Right atrium auricular region (tissue), 2 donors: ENCODE measurements around the gene ATOX1. TPM values are rescaled to one million over a fixed set of nuclear protein-coding genes. Genes with fewer than 3 reads are reported as not detected.
"Not testable (repeated sequence)": the region's sequence is repeated elsewhere in the genome, so short reads cannot be mapped to it uniquely, and the experiment has no call there.

Experiments
- DNase-seq: peaks from one replicate; pipeline ENCODE4 v3.0.0-alpha.2; 2019; ENCODE audit warnings: low spot score
- H3K27ac ChIP-seq, 2 donors: fragments of 200-600 bp; sonication (generic); 1 replicate in 1 of 2; 2 replicates in 1 of 2; pipeline ENCODE4 v1.5.1; 2016 to 2019
- H3K27me3 ChIP-seq, 2 donors: fragments of 200-600 bp; sonication (generic); one replicate each; pipeline versions ENCODE4 v1.5.1 to v1.6.0; 2017 to 2019
- H3K36me3 ChIP-seq: fragments of 200-600 bp; sonication (generic); one replicate; pipeline ENCODE4 v1.5.1; 2016
- H3K4me1 ChIP-seq, 2 donors: fragments of 200-600 bp; sonication (generic); one replicate each; pipeline versions ENCODE4 v1.5.1 to v1.6.0; 2017 to 2019
- H3K4me3 ChIP-seq, 2 donors: fragments of 200-600 bp; sonication (generic); 1 replicate in 1 of 2; 2 replicates in 1 of 2; pipeline ENCODE4 v1.5.1; 2017 to 2019; ENCODE audit warnings: mild to moderate bottlenecking in 1 of 2, moderate library complexity in 1 of 2
- H3K9me3 ChIP-seq, 2 donors: fragments of 200-600 bp; sonication (generic); one replicate each; pipeline ENCODE4 v1.5.1; 2019
- total RNA-seq, 2 donors: library from RNA; depleted of rRNA; stranded (reverse); fragments of >200 nt; gene quantifications; one replicate each; pipeline ENCODE4 v1.1.0, GENCODE V29; 2016
- TF ChIP-seq, protein P1 (sequence below), 2 donors: fragments of 200-600 bp; sonication (generic); IDR thresholded peaks; one replicate each; pipeline ENCODE4 v1.5.1; 2019; ENCODE audit warnings: antibody characterized with exemption in 2 of 2

Gene ATOX1
- total RNA-seq, 2 donors from 2014 or later, result 64.6 to 84.5 TPM

GRCh38 chr5:151730381-151730780, 28.1 kb downstream of the ATOX1 start:
- TF ChIP-seq, protein P1, sequence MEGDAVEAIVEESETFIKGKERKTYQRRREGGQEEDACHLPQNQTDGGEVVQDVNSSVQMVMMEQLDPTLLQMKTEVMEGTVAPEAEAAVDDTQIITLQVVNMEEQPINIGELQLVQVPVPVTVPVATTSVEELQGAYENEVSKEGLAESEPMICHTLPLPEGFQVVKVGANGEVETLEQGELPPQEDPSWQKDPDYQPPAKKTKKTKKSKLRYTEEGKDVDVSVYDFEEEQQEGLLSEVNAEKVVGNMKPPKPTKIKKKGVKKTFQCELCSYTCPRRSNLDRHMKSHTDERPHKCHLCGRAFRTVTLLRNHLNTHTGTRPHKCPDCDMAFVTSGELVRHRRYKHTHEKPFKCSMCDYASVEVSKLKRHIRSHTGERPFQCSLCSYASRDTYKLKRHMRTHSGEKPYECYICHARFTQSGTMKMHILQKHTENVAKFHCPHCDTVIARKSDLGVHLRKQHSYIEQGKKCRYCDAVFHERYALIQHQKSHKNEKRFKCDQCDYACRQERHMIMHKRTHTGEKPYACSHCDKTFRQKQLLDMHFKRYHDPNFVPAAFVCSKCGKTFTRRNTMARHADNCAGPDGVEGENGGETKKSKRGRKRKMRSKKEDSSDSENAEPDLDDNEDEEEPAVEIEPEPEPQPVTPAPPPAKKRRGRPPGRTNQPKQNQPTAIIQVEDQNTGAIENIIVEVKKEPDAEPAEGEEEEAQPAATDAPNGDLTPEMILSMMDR (IDR thresholded peaks at IDR 0.05), result no peak
- H3K36me3 ChIP-seq, result no peaks in the 10 kb centered on the region
- no peaks in the 10 kb centered on the region for H3K4me1 ChIP-seq
- no peak overlapping the region for H3K27ac ChIP-seq
- peaks cover 0 to 11% of the 10 kb centered on the region in 2 donors for H3K9me3 ChIP-seq
- no peak for DNase-seq
- no peaks in the 10 kb centered on the region for H3K27me3 ChIP-seq
- H3K4me3 ChIP-seq, result no peak overlapping the region

- not testable (repeated sequence) for H3K36me3 ChIP-seq, H3K27me3 ChIP-seq, H3K4me3 ChIP-seq, H3K4me1 ChIP-seq, H3K27ac ChIP-seq, DNase-seq
- peaks cover 0 to 11% of the 10 kb centered on the region in 2 donors for H3K9me3 ChIP-seq
These were observed 28.8 kb downstream of the ATOX1 start for GRCh38 chr5:151729597-151729996.

- TF ChIP-seq, protein P1 (IDR thresholded peaks at IDR 0.05), result no peak
- no peak for DNase-seq
- peak overlapping the region; percentile 4 to 35 for H3K27ac ChIP-seq
These were observed 34.1 kb downstream of the ATOX1 start for GRCh38 chr5:151724360-151724759.

DNA sequence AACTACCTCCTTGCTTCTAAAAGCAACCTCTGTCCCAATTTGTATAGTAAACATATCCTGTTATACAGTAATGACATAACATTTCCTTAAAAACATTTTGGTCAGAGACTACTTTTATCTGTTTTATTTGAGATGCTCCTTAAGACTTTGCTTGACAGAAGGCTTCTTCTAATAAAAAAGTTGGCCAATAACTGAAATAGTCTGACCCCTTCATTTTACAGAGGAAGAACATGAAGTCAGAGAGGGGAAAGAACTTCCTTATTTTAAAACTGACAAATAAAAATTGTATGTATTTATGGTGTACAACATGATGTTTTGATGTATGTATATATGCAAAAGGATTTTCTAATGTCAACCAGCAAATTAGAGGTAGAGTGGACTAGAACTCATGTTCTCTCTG, 35.9 kb downstream of the ATOX1 start:
- Histone ChIP-seq H3K9me3 (no peaks in the 10 kb centered on the region), H3K27ac (no peak overlapping the region), H3K27me3 (no peaks in the 10 kb centered on the region), H3K4me1 (peaks cover 0 to 11% of the 10 kb centered on the region in 2 donors), H3K36me3 (no peaks in the 10 kb centered on the region), H3K4me3 (no peak overlapping the region)
- TF ChIP-seq, protein P1 (IDR thresholded peaks at IDR 0.05), result no peak
- DNase-seq, result no peak

More at GRCh38 chr5:151724360-151724759, 34.1 kb downstream of the ATOX1 start:
- Histone ChIP-seq H3K27me3 (no peaks in the 10 kb centered on the region), H3K9me3 (peaks cover 0 to under 1% of the 10 kb centered on the region in 2 donors), H3K4me3 (no peak overlapping the region), H3K4me1 (no peaks in the 10 kb centered on the region), H3K36me3 (no peaks in the 10 kb centered on the region)

GRCh38 chr5:151721812-151722391, 36.5 kb downstream of the ATOX1 start:
- TF ChIP-seq, protein P1 (IDR thresholded peaks at IDR 0.05), result no peak
- Histone ChIP-seq H3K27me3 (no peaks in the 10 kb centered on the region), H3K27ac (no peak overlapping the region), H3K4me1 (peaks cover 0 to 15% of the 10 kb centered on the region in 2 donors), H3K9me3 (no peaks in the 10 kb centered on the region), H3K4me3 (no peak overlapping the region), H3K36me3 (no peaks in the 10 kb centered on the region)
- no peak for DNase-seq

DNA sequence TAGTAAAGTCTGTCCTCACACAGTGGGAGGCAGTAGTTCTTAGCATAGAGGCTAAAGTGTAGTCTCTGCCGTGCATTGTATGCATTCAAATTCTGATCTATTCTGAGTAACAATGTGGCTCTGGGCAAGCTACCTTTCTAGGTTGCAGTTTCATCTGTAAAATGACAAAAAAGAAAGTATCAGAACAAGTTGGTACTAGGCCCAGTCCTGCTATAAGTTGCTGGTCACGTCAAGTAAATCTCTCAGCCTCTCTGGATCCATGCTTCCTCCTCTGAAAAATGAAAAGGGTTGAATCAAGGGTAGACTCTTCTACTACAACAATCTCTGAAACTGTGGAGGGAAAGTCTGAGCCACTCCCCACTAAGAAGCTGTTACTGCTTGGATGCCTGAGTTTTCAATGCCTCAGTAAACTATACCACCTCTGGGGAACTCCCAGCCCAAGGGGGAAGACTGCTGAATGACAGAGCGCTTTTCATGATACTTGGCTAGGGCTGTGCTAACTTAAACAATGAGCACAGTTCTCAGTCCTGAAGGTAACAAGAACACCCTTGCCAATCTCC, 37.3 kb downstream of the ATOX1 start:
- no peaks in the 10 kb centered on the region for H3K9me3 ChIP-seq
- no peaks in the 10 kb centered on the region for H3K27me3 ChIP-seq
- DNase-seq, result no peak
- no peaks in the 10 kb centered on the region for H3K36me3 ChIP-seq
- no peak overlapping the region for H3K27ac ChIP-seq
- TF ChIP-seq, protein P1 (IDR thresholded peaks at IDR 0.05), result no peak
- no peak overlapping the region for H3K4me3 ChIP-seq
- peaks cover 0 to 15% of the 10 kb centered on the region in 2 donors for H3K4me1 ChIP-seq
